Thyroid gland (tissue), 4 donors: ENCODE data around the gene MICAL3.

ENCODE experiments used
- CTCF ChIP-seq, 6 experiments: fragments of 200-600 bp in 3 of 6; fragments of 450-650 bp in 3 of 6; sonication (generic) in 3 of 6; IDR thresholded peaks; one replicate each; pipeline ENCODE4 v1.5.1; 2016 to 2019; ENCODE audit warnings: antibody characterized with exemption in 6 of 6, mild to moderate bottlenecking in 2 of 6, inconsistent platforms in 1 of 6, moderate library complexity in 1 of 6
- POLR2A ChIP-seq, 2 donors: fragments of 450-650 bp; IDR thresholded peaks; one replicate each; pipeline ENCODE4 v1.6.1; 2017; ENCODE audit warnings: antibody characterized with exemption in 2 of 2, mild to moderate bottlenecking in 2 of 2, moderate library complexity in 1 of 2

- TF ChIP-seq CTCF (IDR thresholded peaks at IDR 0.05) = no peak
- TF ChIP-seq POLR2A (IDR thresholded peaks at IDR 0.05) = no peak
Measured at GRCh38 chr22:18044548-18045271, 20.3 kb upstream of the MICAL3 start.
